Loucy (cell line): ENCODE measurements around the gene ZNF524.
"Not testable (repeated sequence)": the region's sequence is repeated elsewhere in the genome, so short reads cannot be mapped to it uniquely, and the experiment has no call there.

ENCODE experiments used
- H2AFZ ChIP-seq: fragments of 200-600 bp; sonication (generic); 2 replicates; pipeline ENCODE4 v1.6.0; 2016; ENCODE audit warnings: antibody characterized with exemption, mild to moderate bottlenecking, low read length, moderate library complexity
- H3F3A ChIP-seq: fragments of 200-600 bp; 2 replicates; pipeline ENCODE4 v1.6.0; 2016; ENCODE audit warnings: antibody characterized with exemption, low read depth, mild to moderate bottlenecking
- H3K27me3 ChIP-seq: fragments of 200-600 bp; sonication (generic); 2 replicates; pipeline ENCODE4 v1.6.1; 2014; ENCODE audit warnings: low read length, mild to moderate bottlenecking; ENCODE audit not compliant: insufficient read depth, poor library complexity, severe bottlenecking
- H3K36me3 ChIP-seq: fragments of 200-600 bp; sonication (generic); 2 replicates; pipeline ENCODE4 v1.6.1; 2016; ENCODE audit warnings: low read length; ENCODE audit not compliant: insufficient read depth
- H3K4me1 ChIP-seq: fragments of 200-600 bp; sonication (generic); 2 replicates; pipeline ENCODE4 v1.5.1; 2014; ENCODE audit warnings: low read length, mild to moderate bottlenecking; ENCODE audit not compliant: insufficient read depth, poor library complexity, severe bottlenecking
- H3K4me2 ChIP-seq: fragments of 200-600 bp; sonication (generic); 2 replicates; pipeline ENCODE4 v1.6.0; 2014; ENCODE audit warnings: antibody characterized with exemption, low read length, low read depth, mild to moderate bottlenecking; ENCODE audit not compliant: poor library complexity, severe bottlenecking
- H3K4me3 ChIP-seq: fragments of 200-600 bp; sonication (generic); 2 replicates; pipeline ENCODE4 v1.5.1; 2014; ENCODE audit warnings: low read length, mild to moderate bottlenecking, mixed read lengths; ENCODE audit not compliant: poor library complexity, severe bottlenecking
- H3K79me2 ChIP-seq: fragments of 200-600 bp; sonication (generic); 2 replicates; pipeline ENCODE4 v1.6.1; 2014; ENCODE audit warnings: low read length; ENCODE audit not compliant: insufficient read depth
- H3K9ac ChIP-seq: fragments of 200-600 bp; sonication (generic); 2 replicates; pipeline ENCODE4 v1.6.0; 2014; ENCODE audit warnings: mild to moderate bottlenecking, low read depth, low read length, moderate library complexity; ENCODE audit not compliant: poor library complexity, severe bottlenecking
- H3K9me2 ChIP-seq: fragments of 200-600 bp; sonication (generic); replicated peaks from 2 replicates; pipeline ENCODE4 v1.6.1; 2016; ENCODE audit warnings: low read depth, low read length, mixed read lengths
- H3K9me3 ChIP-seq: fragments of 200-600 bp; sonication (generic); 2 replicates; pipeline ENCODE4 v1.6.1; 2014; ENCODE audit warnings: mild to moderate bottlenecking, antibody characterized with exemption, low read length, low read depth; ENCODE audit not compliant: insufficient read depth
- H4K20me1 ChIP-seq: fragments of 200-600 bp; sonication (generic); 2 replicates; pipeline ENCODE4 v1.6.0; 2014; ENCODE audit warnings: antibody characterized with exemption, low read length, mild to moderate bottlenecking; ENCODE audit not compliant: insufficient read depth, poor library complexity, severe bottlenecking
- EZH2phosphoT487 ChIP-seq: fragments of 200-600 bp; IDR thresholded peaks from 2 replicates; pipeline ENCODE4 v1.6.1; 2018; ENCODE audit warnings: antibody characterized with exemption, mild to moderate bottlenecking, moderate library complexity, borderline replicate concordance
- TF ChIP-seq, protein P1 (sequence below): fragments of 200-600 bp; sonication (generic); conservative IDR thresholded peaks from 2 replicates; pipeline ENCODE4 v1.5.1; 2014; ENCODE audit warnings: mild to moderate bottlenecking, antibody characterized with exemption, low read length

The ZNF524 gene

GRCh38 chr19:55566823-55567222 is 33.3 kb upstream of the ZNF524 start:
- H3K27me3 ChIP-seq = no peaks in the 10 kb centered on the region
- no peak overlapping the region for H3K4me3 ChIP-seq
- H4K20me1 ChIP-seq = no peaks in the 10 kb centered on the region
- no peak overlapping the region for H2AFZ ChIP-seq
- no peaks in the 10 kb centered on the region for H3K9me2 ChIP-seq
- no peak overlapping the region for H3K9ac ChIP-seq
- H3K79me2 ChIP-seq = no peaks in the 10 kb centered on the region
- no peaks in the 10 kb centered on the region for H3K4me1 ChIP-seq
- no peaks in the 10 kb centered on the region for H3K9me3 ChIP-seq
- no peak overlapping the region for H3K4me2 ChIP-seq
- H3K36me3 ChIP-seq = no peaks in the 10 kb centered on the region
- TF ChIP-seq, protein P1, sequence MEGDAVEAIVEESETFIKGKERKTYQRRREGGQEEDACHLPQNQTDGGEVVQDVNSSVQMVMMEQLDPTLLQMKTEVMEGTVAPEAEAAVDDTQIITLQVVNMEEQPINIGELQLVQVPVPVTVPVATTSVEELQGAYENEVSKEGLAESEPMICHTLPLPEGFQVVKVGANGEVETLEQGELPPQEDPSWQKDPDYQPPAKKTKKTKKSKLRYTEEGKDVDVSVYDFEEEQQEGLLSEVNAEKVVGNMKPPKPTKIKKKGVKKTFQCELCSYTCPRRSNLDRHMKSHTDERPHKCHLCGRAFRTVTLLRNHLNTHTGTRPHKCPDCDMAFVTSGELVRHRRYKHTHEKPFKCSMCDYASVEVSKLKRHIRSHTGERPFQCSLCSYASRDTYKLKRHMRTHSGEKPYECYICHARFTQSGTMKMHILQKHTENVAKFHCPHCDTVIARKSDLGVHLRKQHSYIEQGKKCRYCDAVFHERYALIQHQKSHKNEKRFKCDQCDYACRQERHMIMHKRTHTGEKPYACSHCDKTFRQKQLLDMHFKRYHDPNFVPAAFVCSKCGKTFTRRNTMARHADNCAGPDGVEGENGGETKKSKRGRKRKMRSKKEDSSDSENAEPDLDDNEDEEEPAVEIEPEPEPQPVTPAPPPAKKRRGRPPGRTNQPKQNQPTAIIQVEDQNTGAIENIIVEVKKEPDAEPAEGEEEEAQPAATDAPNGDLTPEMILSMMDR = no peak
- no peak for TF ChIP-seq EZH2phosphoT487
- no peaks in the 10 kb centered on the region for H3F3A ChIP-seq

- H2AFZ ChIP-seq = no peak overlapping the region
- no peaks in the 10 kb centered on the region for H3K9me3 ChIP-seq
- no peak overlapping the region for H3K4me2 ChIP-seq
- no peaks in the 10 kb centered on the region for H3K79me2 ChIP-seq
- H3K4me1 ChIP-seq = no peaks in the 10 kb centered on the region
- H3K9me2 ChIP-seq = no peaks in the 10 kb centered on the region
- no peaks in the 10 kb centered on the region for H3K36me3 ChIP-seq
- no peaks in the 10 kb centered on the region for H4K20me1 ChIP-seq
- no peaks in the 10 kb centered on the region for H3F3A ChIP-seq
- no peak for TF ChIP-seq EZH2phosphoT487
- TF ChIP-seq, protein P1 = no peak
- H3K27me3 ChIP-seq = no peaks in the 10 kb centered on the region
- no peak overlapping the region for H3K4me3 ChIP-seq
- no peak overlapping the region for H3K9ac ChIP-seq
Observed at GRCh38 chr19:55567708-55568328, 32.3 kb upstream of the ZNF524 start.

GRCh38 chr19:55569477-55569876 is 30.6 kb upstream of the ZNF524 start:
- H3K9ac ChIP-seq, H3K9me3 ChIP-seq, H2AFZ ChIP-seq, H3K79me2 ChIP-seq, H3K9me2 ChIP-seq, H3K36me3 ChIP-seq, H3K4me3 ChIP-seq, H3K4me1 ChIP-seq, H3K27me3 ChIP-seq, H3K4me2 ChIP-seq, H4K20me1 ChIP-seq, H3F3A ChIP-seq: not testable (repeated sequence)

DNA sequence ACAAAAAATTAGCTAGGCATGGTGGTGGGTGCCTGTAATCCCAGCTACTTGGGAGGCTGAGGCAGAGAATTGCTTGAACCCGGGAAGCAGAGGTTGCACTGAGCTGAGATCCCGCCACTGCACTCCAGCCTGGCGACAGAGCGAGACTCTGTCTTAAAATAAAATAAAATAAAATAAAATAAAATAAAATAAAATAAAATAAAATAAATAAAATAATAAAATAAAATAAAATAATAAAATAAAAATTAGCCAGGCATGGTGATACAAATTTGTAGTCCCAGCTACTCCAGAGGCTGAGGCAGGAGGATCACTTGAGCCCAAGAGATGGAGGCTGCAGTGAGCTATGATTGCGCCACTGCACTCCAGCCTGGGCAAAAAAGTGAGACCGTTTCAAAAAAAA is 26.2 kb upstream of the ZNF524 start:
- not testable (repeated sequence) for H3K9me3 ChIP-seq, H3K27me3 ChIP-seq, H3K79me2 ChIP-seq, H3F3A ChIP-seq, H3K9ac ChIP-seq, H2AFZ ChIP-seq, H3K9me2 ChIP-seq, H3K36me3 ChIP-seq, H3K4me2 ChIP-seq, H3K4me3 ChIP-seq, H4K20me1 ChIP-seq, H3K4me1 ChIP-seq
